ENCODE results near the gene ARAP2.

ARAP2 gene

DNA sequence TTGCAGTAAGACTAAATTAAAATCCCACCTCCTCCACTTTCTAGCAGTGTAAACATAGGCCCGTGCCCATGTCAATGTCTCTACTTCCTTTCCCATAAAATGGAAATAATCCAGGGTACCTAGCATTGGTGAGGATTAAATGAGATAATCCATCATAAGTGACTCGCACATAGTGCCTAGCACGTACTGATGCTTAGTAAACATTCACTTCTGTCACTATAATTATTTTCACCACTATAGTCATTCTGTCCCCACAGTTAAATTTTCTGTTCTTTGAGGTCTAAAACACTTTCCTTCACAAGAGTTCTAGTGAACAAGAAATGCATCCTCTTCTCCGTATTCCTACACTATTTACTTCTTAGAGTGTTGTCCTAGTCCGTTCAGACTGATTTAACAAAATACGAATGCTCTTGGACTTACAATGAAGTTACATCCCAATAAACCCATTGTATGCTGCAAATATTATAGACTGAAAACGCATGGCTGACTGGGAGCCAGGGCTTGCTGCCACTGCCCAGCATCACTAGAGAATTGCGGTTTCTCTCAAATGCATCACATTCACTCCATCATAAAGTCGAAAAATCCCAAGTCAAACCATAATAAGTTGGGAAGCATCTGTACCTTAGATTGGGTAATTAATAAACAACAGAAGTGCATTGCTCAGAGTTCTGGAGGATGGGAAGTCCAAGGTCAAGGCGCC, 10.6 kb downstream of the ARAP2 start:
- H3K36me3 ChIP-seq (ENCODE audit: control insufficient read depth, low read length), result no peaks in the 10 kb centered on the region
- no peaks in the 10 kb centered on the region for H3K4me1 ChIP-seq (ENCODE audit: control insufficient read depth, low read length)
- no peak overlapping the region for H3K4me3 ChIP-seq (ENCODE audit: low read length)
- H3K79me2 ChIP-seq (ENCODE audit: control insufficient read depth, low read length), result no peaks in the 10 kb centered on the region
- H3K4me2 ChIP-seq (ENCODE audit: low read length), result no peak overlapping the region
- H3K9me3 ChIP-seq (ENCODE audit: control insufficient read depth, insufficient read depth, low read length), result no peaks in the 10 kb centered on the region
- no peak overlapping the region for H3K27ac ChIP-seq (ENCODE audit: low read depth, low read length)
- no peaks in the 10 kb centered on the region for H4K20me1 ChIP-seq (ENCODE audit: control insufficient read depth, insufficient read depth, low read depth, low read length)
- TF ChIP-seq, protein P1, sequence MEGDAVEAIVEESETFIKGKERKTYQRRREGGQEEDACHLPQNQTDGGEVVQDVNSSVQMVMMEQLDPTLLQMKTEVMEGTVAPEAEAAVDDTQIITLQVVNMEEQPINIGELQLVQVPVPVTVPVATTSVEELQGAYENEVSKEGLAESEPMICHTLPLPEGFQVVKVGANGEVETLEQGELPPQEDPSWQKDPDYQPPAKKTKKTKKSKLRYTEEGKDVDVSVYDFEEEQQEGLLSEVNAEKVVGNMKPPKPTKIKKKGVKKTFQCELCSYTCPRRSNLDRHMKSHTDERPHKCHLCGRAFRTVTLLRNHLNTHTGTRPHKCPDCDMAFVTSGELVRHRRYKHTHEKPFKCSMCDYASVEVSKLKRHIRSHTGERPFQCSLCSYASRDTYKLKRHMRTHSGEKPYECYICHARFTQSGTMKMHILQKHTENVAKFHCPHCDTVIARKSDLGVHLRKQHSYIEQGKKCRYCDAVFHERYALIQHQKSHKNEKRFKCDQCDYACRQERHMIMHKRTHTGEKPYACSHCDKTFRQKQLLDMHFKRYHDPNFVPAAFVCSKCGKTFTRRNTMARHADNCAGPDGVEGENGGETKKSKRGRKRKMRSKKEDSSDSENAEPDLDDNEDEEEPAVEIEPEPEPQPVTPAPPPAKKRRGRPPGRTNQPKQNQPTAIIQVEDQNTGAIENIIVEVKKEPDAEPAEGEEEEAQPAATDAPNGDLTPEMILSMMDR (IDR thresholded peaks at IDR 0.05; ENCODE audit: low read depth, low read length, poor library complexity, severe bottlenecking), result no peak
- TF ChIP-seq EZH2phosphoT487 (IDR thresholded peaks at IDR 0.05; ENCODE audit: borderline replicate concordance, low read length), result no peak
- no peaks in the 10 kb centered on the region for H3K9me2 ChIP-seq (replicated peaks; ENCODE audit: control insufficient read depth, low read length)
- no peaks in the 10 kb centered on the region for H3K27me3 ChIP-seq (ENCODE audit: control insufficient read depth, low read length)
- no peaks in the 10 kb centered on the region for H3F3A ChIP-seq (ENCODE audit: control insufficient read depth, insufficient read depth)

DNA sequence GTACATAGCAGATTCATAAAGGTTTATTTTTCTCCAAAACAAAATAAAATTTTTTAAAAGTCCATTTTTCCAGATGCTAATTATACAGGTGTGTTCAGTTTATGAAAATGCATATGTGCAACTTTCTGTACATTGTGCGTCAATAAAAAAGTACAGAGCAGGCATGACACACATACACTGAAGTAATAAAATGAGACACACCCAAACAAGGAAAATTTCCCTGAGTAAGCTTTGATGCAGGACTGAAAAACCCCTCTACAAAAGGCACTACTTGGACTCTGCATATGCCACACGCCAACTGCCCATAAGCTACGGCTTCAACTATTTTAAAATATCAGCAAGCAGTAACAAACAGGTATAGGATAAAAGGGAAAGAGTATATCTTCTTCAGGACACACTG, 13.8 kb downstream of the ARAP2 start:
- Histone ChIP-seq H3K9me2 (replicated peaks; ENCODE audit: control insufficient read depth, low read length) (no peaks in the 10 kb centered on the region), H3K4me3 (ENCODE audit: low read length) (no peak overlapping the region), H3K27ac (ENCODE audit: low read depth, low read length) (no peak overlapping the region), H3F3A (ENCODE audit: control insufficient read depth, insufficient read depth) (no peaks in the 10 kb centered on the region), H3K4me2 (ENCODE audit: low read length) (no peak overlapping the region), H4K20me1 (ENCODE audit: control insufficient read depth, insufficient read depth, low read depth, low read length) (no peaks in the 10 kb centered on the region), H3K36me3 (ENCODE audit: control insufficient read depth, low read length) (no peaks in the 10 kb centered on the region), H3K79me2 (ENCODE audit: control insufficient read depth, low read length) (no peaks in the 10 kb centered on the region), H3K9me3 (ENCODE audit: control insufficient read depth, insufficient read depth, low read length) (no peaks in the 10 kb centered on the region), H3K27me3 (ENCODE audit: control insufficient read depth, low read length) (no peaks in the 10 kb centered on the region), H3K4me1 (ENCODE audit: control insufficient read depth, low read length) (no peaks in the 10 kb centered on the region)
- TF ChIP-seq, protein P1 (IDR thresholded peaks at IDR 0.05; ENCODE audit: low read depth, low read length, poor library complexity, severe bottlenecking), result no peak
- no peak for TF ChIP-seq EZH2phosphoT487 (IDR thresholded peaks at IDR 0.05; ENCODE audit: borderline replicate concordance, low read length)

DNA sequence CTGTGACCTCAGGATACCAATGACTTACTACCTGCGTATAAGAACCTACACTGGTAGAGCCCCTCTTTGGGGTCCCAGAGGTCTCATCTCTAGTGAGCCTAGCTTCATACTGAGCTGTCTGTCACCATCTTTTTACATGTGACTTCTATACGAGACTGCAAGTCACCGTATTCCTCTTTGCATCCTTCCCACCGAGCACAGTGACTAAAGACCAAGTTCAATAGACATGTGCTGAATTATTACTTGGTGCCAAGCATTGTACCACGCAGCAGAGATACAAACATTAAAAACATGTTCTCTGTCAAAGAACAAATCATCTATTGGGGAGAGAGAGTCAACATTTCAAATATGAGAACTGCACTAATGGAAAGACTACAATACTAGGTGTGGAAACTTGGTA, 16.4 kb downstream of the ARAP2 start:
- no peaks in the 10 kb centered on the region for H3K79me2 ChIP-seq (ENCODE audit: control insufficient read depth, low read length)
- no peaks in the 10 kb centered on the region for H3K36me3 ChIP-seq (ENCODE audit: control insufficient read depth, low read length)

More for the DNA sequence above, 16.4 kb downstream of the ARAP2 start:
- no peaks in the 10 kb centered on the region for H4K20me1 ChIP-seq (ENCODE audit: control insufficient read depth, insufficient read depth, low read depth, low read length)
- H3K9me3 ChIP-seq (ENCODE audit: control insufficient read depth, insufficient read depth, low read length), result no peaks in the 10 kb centered on the region
- H3K9me2 ChIP-seq (replicated peaks; ENCODE audit: control insufficient read depth, low read length), result no peaks in the 10 kb centered on the region
- no peaks in the 10 kb centered on the region for H3K27me3 ChIP-seq (ENCODE audit: control insufficient read depth, low read length)
- no peak overlapping the region for H3K4me2 ChIP-seq (ENCODE audit: low read length)
- no peak overlapping the region for H3K4me3 ChIP-seq (ENCODE audit: low read length)
- TF ChIP-seq EZH2phosphoT487 (IDR thresholded peaks at IDR 0.05; ENCODE audit: borderline replicate concordance, low read length), result no peak
- TF ChIP-seq, protein P1 (IDR thresholded peaks at IDR 0.05; ENCODE audit: low read depth, low read length, poor library complexity, severe bottlenecking), result no peak
- H3K4me1 ChIP-seq (ENCODE audit: control insufficient read depth, low read length), result no peaks in the 10 kb centered on the region
- H3F3A ChIP-seq (ENCODE audit: control insufficient read depth, insufficient read depth), result no peaks in the 10 kb centered on the region
- H3K27ac ChIP-seq (ENCODE audit: low read depth, low read length), result no peak overlapping the region
